ENCODE data around the gene XYLT1. TPM values are rescaled to one million over a fixed set of nuclear protein-coding genes. Genes with fewer than 3 reads are reported as not detected.

The XYLT1 gene
- total and polyA plus RNA-seq, 3 experiments from 2014 or later, result 1.4 to 9.1 (median 6.8) TPM

GRCh38 chr16:17257426-17258023 lies 213.2 kb downstream of the XYLT1 start:
- no peak for DNase-seq
- H3K4me3 Mint-ChIP-seq, result no peak overlapping the region
- no peak overlapping the region for H3K4me3 ChIP-seq (ENCODE audit: low read length)
- no peaks in the 10 kb centered on the region for H3K27me3 ChIP-seq (ENCODE audit: insufficient read depth, low read length, poor library complexity, severe bottlenecking)
- no peaks in the 10 kb centered on the region for H3K9me3 Mint-ChIP-seq
- peak overlapping the region in 2 of 8 donors; percentile 1 to 13 for H3K27ac Mint-ChIP-seq
- H3K4me1 ChIP-seq (ENCODE audit: insufficient read depth, low read length), result no peaks in the 10 kb centered on the region
- CTCF ChIA-PET, result no interaction called here
- POLR2A ChIA-PET, result no interaction called here
- H3K36me3 ChIP-seq (ENCODE audit: insufficient read depth, low read length), result no peaks in the 10 kb centered on the region
- peaks cover 20 to 32% (median 31%) of the 10 kb centered on the region in 3 donors for H3K4me1 Mint-ChIP-seq
- no peak overlapping the region for H3K27ac ChIP-seq (ENCODE audit: low read depth, low read length)
- H3K9me3 ChIP-seq (ENCODE audit: low read length), result no peaks in the 10 kb centered on the region
- H3K27me3 Mint-ChIP-seq, result no peaks in the 10 kb centered on the region
- peaks cover 3 to 30% (median 9%) of the 10 kb centered on the region in 3 donors for H3K36me3 Mint-ChIP-seq

DNA sequence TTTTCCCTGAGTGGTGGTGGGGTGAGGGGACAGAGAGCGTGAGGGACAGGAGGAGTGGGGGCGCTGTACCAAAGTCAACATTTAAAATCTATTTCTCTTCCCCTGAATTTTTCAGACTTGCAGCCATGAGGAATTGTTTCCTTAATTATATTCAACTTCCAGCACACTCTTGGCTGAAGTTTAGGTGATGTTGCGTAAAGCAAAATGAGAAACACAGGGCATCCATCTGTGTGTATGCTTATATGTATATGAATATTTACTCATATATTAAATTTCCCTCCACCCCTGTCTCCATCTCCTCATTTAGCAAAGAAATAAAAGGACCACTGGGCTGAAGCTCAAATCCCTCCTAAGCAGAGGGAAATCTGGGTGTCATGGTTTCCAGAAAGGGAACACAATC lies 218.1 kb downstream of the XYLT1 start:
- no peaks in the 10 kb centered on the region for H3K36me3 ChIP-seq (ENCODE audit: insufficient read depth, low read length)
- no peaks in the 10 kb centered on the region for H3K9me3 Mint-ChIP-seq
- H3K27me3 Mint-ChIP-seq, result no peaks in the 10 kb centered on the region
- H3K4me1 ChIP-seq (ENCODE audit: insufficient read depth, low read length), result no peaks in the 10 kb centered on the region
- no peak overlapping the region for H3K4me3 ChIP-seq (ENCODE audit: low read length)
- H3K4me1 Mint-ChIP-seq, result peaks cover 7 to 20% (median 15%) of the 10 kb centered on the region in 3 donors
- no peak for DNase-seq
- H3K27ac ChIP-seq (ENCODE audit: low read depth, low read length), result no peak overlapping the region
- H3K4me3 Mint-ChIP-seq, result no peak overlapping the region
- peaks cover 3 to 16% (median 11%) of the 10 kb centered on the region in 3 donors for H3K36me3 Mint-ChIP-seq
- ChIA-PET POLR2A (interaction anchor here (0.6 to 0.8 kb wide), 2 partner anchors 12 to 14 kb away, joined by 3 read pairs; no protein-coding TSS in a partner anchor), CTCF (no interaction called here)
- no peaks in the 10 kb centered on the region for H3K9me3 ChIP-seq (ENCODE audit: low read length)
- no peak overlapping the region for H3K27ac Mint-ChIP-seq
- no peaks in the 10 kb centered on the region for H3K27me3 ChIP-seq (ENCODE audit: insufficient read depth, low read length, poor library complexity, severe bottlenecking)

DNA sequence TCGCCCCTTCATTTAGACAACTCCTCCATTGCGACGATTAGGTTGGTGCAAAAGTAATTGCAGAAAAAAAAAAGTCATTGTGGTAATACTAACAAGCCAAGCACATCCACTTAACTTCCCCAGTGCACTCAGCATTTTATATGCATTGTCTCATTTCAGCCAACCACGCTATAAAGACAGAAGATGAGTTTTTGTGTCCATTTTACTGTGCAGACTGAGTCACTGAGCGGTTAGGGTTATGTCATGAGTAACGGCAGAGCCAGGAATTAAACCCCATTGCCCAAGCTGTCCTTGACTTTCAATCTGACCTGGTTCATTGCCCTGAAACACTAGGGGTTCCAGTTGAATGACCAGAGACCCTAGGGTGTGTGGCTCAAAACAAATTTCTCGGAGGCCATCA lies 218.7 kb downstream of the XYLT1 start:
- Mint-ChIP-seq H3K4me3 (no peak overlapping the region), H3K27ac (no peak overlapping the region), H3K9me3 (no peaks in the 10 kb centered on the region), H3K27me3 (no peaks in the 10 kb centered on the region), H3K36me3 (peaks cover 3 to 11% (median 9%) of the 10 kb centered on the region in 3 donors), H3K4me1 (peaks cover 12 to 23% (median 20%) of the 10 kb centered on the region in 3 donors)
- Histone ChIP-seq H3K4me3 (ENCODE audit: low read length) (no peak overlapping the region), H3K36me3 (ENCODE audit: insufficient read depth, low read length) (no peaks in the 10 kb centered on the region), H3K27me3 (ENCODE audit: insufficient read depth, low read length, poor library complexity, severe bottlenecking) (no peaks in the 10 kb centered on the region), H3K9me3 (ENCODE audit: low read length) (no peaks in the 10 kb centered on the region), H3K4me1 (ENCODE audit: insufficient read depth, low read length) (no peaks in the 10 kb centered on the region), H3K27ac (ENCODE audit: low read depth, low read length) (no peak overlapping the region)
- ChIA-PET CTCF (no interaction called here), POLR2A (interaction anchor here (0.8 kb wide), 1 partner anchor 14 kb away, joined by 3 read pairs; no protein-coding TSS in a partner anchor)
- DNase-seq, result no peak

DNA sequence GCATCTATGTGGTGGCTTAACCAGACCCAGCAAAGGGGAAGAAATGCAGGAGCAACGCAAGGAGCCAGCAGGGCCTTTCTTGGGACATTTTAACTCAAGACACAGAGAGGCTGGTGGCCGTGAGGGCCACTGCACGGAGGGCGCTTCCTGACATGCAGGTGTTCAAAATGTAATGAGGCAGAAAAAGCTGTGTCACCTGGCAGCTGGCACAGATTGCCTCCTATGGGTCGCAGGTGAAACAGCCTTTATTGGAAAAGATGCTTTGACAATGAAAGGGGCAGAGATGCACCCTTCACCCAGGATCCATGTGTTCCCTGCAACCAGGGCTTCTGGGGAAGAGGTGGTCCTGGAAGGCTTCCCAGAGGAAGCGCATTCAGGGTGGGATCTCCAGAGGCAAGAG lies 219.3 kb downstream of the XYLT1 start:
- POLR2A ChIA-PET, result no interaction called here
- H3K4me3 Mint-ChIP-seq, result no peak overlapping the region
- H3K4me1 Mint-ChIP-seq, result peaks cover 15 to 29% (median 26%) of the 10 kb centered on the region in 3 donors
- no peaks in the 10 kb centered on the region for H3K9me3 ChIP-seq (ENCODE audit: low read length)
- no peaks in the 10 kb centered on the region for H3K36me3 ChIP-seq (ENCODE audit: insufficient read depth, low read length)
- no peak overlapping the region for H3K27ac ChIP-seq (ENCODE audit: low read depth, low read length)
- H3K36me3 Mint-ChIP-seq, result peaks cover 3 to 11% (median 10%) of the 10 kb centered on the region in 3 donors
- no peak for DNase-seq
- H3K27me3 ChIP-seq (ENCODE audit: insufficient read depth, low read length, poor library complexity, severe bottlenecking), result no peaks in the 10 kb centered on the region
- no peaks in the 10 kb centered on the region for H3K9me3 Mint-ChIP-seq
- H3K27me3 Mint-ChIP-seq, result no peaks in the 10 kb centered on the region
- no peak overlapping the region for H3K4me3 ChIP-seq (ENCODE audit: low read length)
- no peaks in the 10 kb centered on the region for H3K4me1 ChIP-seq (ENCODE audit: insufficient read depth, low read length)
- no peak overlapping the region for H3K27ac Mint-ChIP-seq
- CTCF ChIA-PET, result no interaction called here

- Histone ChIP-seq H3K9me3 (ENCODE audit: low read length) (no peaks in the 10 kb centered on the region), H3K27me3 (ENCODE audit: insufficient read depth, low read length, poor library complexity, severe bottlenecking) (no peaks in the 10 kb centered on the region), H3K36me3 (ENCODE audit: insufficient read depth, low read length) (no peaks in the 10 kb centered on the region), H3K27ac (ENCODE audit: low read depth, low read length) (no peak overlapping the region), H3K4me1 (ENCODE audit: insufficient read depth, low read length) (no peaks in the 10 kb centered on the region), H3K4me3 (ENCODE audit: low read length) (no peak overlapping the region)
- peak overlapping the region in 2 of 8 donors; percentile 13 to 41 for H3K27ac Mint-ChIP-seq
- no peak for DNase-seq
- peaks cover 22 to 49% (median 45%) of the 10 kb centered on the region in 3 donors for H3K4me1 Mint-ChIP-seq
- H3K4me3 Mint-ChIP-seq, result peak overlapping the region in 1 of 7 donors; percentile 61
- H3K9me3 Mint-ChIP-seq, result no peaks in the 10 kb centered on the region
- H3K36me3 Mint-ChIP-seq, result peaks cover 0 to 11% (median 6%) of the 10 kb centered on the region in 3 donors
- no peaks in the 10 kb centered on the region for H3K27me3 Mint-ChIP-seq
- ChIA-PET CTCF (no interaction called here), POLR2A (no interaction called here)
Observed at GRCh38 chr16:17246974-17247732, 223.6 kb downstream of the XYLT1 start.

DNA sequence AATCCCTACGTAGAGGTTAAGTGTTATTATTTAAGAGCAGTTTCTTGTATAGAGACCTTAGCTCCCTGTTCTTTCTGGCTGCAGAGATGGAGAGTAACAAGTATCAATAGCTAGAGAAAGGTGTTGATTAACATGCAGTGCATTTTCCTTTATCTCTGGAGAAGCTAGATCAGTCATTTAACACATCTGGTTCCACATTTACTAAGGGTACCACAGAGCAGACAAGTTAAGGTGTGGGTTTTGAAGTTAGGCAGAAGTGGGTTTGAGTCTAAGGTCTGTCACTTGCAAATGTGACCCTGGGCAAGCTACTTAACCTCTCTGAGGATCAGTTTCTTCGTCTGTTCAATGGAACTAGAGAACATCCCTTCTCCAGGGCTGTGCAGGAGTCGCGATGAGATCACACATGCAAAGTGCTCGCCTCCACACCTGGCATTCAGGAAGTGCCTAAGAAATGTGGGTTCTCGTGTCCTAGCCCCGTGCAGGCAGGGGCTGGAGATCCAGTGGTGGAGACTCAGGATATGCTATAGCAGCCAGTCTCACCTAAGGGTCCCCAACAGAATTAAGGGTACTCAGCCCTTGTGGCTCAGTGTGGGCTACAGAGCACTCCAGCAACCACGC lies 224.4 kb downstream of the XYLT1 start:
- Histone ChIP-seq H3K36me3 (ENCODE audit: insufficient read depth, low read length) (no peaks in the 10 kb centered on the region), H3K27me3 (ENCODE audit: insufficient read depth, low read length, poor library complexity, severe bottlenecking) (no peaks in the 10 kb centered on the region), H3K4me3 (ENCODE audit: low read length) (no peak overlapping the region), H3K27ac (ENCODE audit: low read depth, low read length) (no peak overlapping the region), H3K4me1 (ENCODE audit: insufficient read depth, low read length) (no peaks in the 10 kb centered on the region), H3K9me3 (ENCODE audit: low read length) (no peaks in the 10 kb centered on the region)
- Mint-ChIP-seq H3K27me3 (no peaks in the 10 kb centered on the region), H3K36me3 (peaks cover 5 to 11% (median 6%) of the 10 kb centered on the region in 3 donors), H3K27ac (peak overlapping the region in 5 of 8 donors; percentile 3 to 60 (median 13)), H3K4me1 (peaks cover 22 to 46% (median 43%) of the 10 kb centered on the region in 3 donors), H3K4me3 (no peak overlapping the region), H3K9me3 (no peaks in the 10 kb centered on the region)
- CTCF ChIA-PET, result no interaction called here
- POLR2A ChIA-PET, result no interaction called here
- no peak for DNase-seq

DNA sequence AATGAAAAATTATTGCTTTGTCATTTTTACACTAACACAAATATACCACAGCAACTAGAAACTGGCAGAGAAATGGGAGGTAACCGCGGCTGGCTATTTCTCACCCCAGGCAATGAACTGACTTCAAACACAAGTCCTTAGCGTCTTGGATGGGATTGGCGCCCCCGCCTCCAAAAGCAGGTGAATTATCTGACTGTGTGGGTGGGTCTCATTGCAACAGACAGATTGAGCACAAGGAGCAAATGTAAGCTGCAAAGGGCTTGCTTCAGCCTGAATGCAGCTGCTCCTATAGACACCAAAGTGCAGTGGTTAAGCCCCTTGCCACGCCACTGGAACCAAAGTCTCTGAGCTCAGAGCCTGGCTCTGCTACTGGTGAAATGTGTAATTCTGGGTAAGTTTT lies 225.0 kb downstream of the XYLT1 start:
- no peak overlapping the region for H3K27ac ChIP-seq (ENCODE audit: low read depth, low read length)
- Mint-ChIP-seq H3K4me3 (no peak overlapping the region), H3K4me1 (peaks cover 19 to 42% (median 40%) of the 10 kb centered on the region in 3 donors), H3K36me3 (peaks cover 5 to 11% (median 6%) of the 10 kb centered on the region in 3 donors), H3K9me3 (no peaks in the 10 kb centered on the region), H3K27me3 (no peaks in the 10 kb centered on the region), H3K27ac (no peak overlapping the region)
- H3K4me3 ChIP-seq (ENCODE audit: low read length), result no peak overlapping the region
- H3K9me3 ChIP-seq (ENCODE audit: low read length), result no peaks in the 10 kb centered on the region
- H3K27me3 ChIP-seq (ENCODE audit: insufficient read depth, low read length, poor library complexity, severe bottlenecking), result no peaks in the 10 kb centered on the region
- ChIA-PET POLR2A (no interaction called here), CTCF (no interaction called here)
- H3K36me3 ChIP-seq (ENCODE audit: insufficient read depth, low read length), result no peaks in the 10 kb centered on the region
- H3K4me1 ChIP-seq (ENCODE audit: insufficient read depth, low read length), result no peaks in the 10 kb centered on the region
- no peak for DNase-seq

All from CD8-positive, alpha-beta memory T cell (primary cell).